H1 (cell line): ENCODE data around the gene KCP. TPM values are rescaled to one million over a fixed set of nuclear protein-coding genes. Genes with fewer than 3 reads are reported as not detected.

ENCODE experiments used
- CTCF ChIA-PET: fragments of 300-600 bp; sonication (Branson Sonifier 250); formaldehyde crosslinking; loops from one replicate; lab custom pipeline; 2021; ENCODE audit not compliant: partially characterized antibody; lab: Charles Lee
- POLR2A ChIA-PET: fragments of 300-600 bp; sonication (Branson Sonifier 250); formaldehyde crosslinking; loops from one replicate; lab custom pipeline; 2021; ENCODE audit warnings: inconsistent platforms; ENCODE audit not compliant: partially characterized antibody; lab: Charles Lee
- DNase-seq, 2 experiments: peaks; one replicate each; pipeline versions ENCODE4 v3.0.0 to v3.0.0-alpha.2; 2010 to 2022; ENCODE audit warnings: low spot score in 2 of 2, low read depth in 1 of 2, mixed read lengths in 1 of 2
- FAIRE-seq: peaks from 2 replicates; lab custom pipeline; 2011; peaks lifted over from hg19 to GRCh38; lab: Jason Lieb, UNC
- H2AFZ ChIP-seq: 2 replicates; pipeline ENCODE4 v1.8.1; 2012; ENCODE audit warnings: low read length, inconsistent platforms
- H2AK5ac ChIP-seq: 2 replicates; pipeline ENCODE4 v1.6.1; 2013; ENCODE audit warnings: low read depth, low read length
- H2BK120ac ChIP-seq: replicated peaks from 2 replicates; pipeline ENCODE3; 2013; ENCODE audit warnings: low read depth, low read length, inconsistent platforms
- H2BK12ac ChIP-seq: 2 replicates; pipeline ENCODE4 v1.6.1; 2013; ENCODE audit warnings: low read depth, low read length
- H2BK15ac ChIP-seq: 2 replicates; pipeline ENCODE4 v1.6.1; 2013; ENCODE audit warnings: low read length
- H2BK20ac ChIP-seq: 2 replicates; pipeline ENCODE4 v1.6.1; 2013; ENCODE audit warnings: low read length
- H2BK5ac ChIP-seq: 2 replicates; pipeline ENCODE4 v1.6.1; 2013; ENCODE audit warnings: low read depth, low read length
- H3K14ac ChIP-seq: 2 replicates; pipeline ENCODE4 v1.6.1; 2013; ENCODE audit warnings: inconsistent platforms; ENCODE audit not compliant: insufficient read length
- H3K18ac ChIP-seq: 2 replicates; pipeline ENCODE4 v1.6.1; 2013; ENCODE audit warnings: low read length; ENCODE audit errors: extremely low read depth
- H3K23ac ChIP-seq: 2 replicates; pipeline ENCODE4 v1.6.1; 2013; ENCODE audit warnings: inconsistent platforms; ENCODE audit not compliant: insufficient read length
- H3K23me2 ChIP-seq: 2 replicates; pipeline ENCODE4 v1.6.1; 2013; ENCODE audit warnings: low read depth, low read length
- H3K27ac ChIP-seq: 2 replicates; pipeline ENCODE4 v1.6.1; 2011; ENCODE audit warnings: low read depth, low read length, inconsistent platforms
- H3K27me3 ChIP-seq, 4 experiments: replicated peaks in 1 of 4; 1 replicate in 1 of 4; 2 replicates in 3 of 4; pipeline versions ENCODE4 v1.6.1 to v1.8.1; 2011 to 2013; ENCODE audit warnings: low read length in 3 of 4, mild to moderate bottlenecking in 3 of 4, inconsistent platforms in 2 of 4, mixed read lengths in 2 of 4, moderate library complexity in 1 of 4; ENCODE audit not compliant: control insufficient read depth in 3 of 4, insufficient read depth in 3 of 4; ENCODE audit errors: extremely low read depth in 1 of 4
- H3K36me3 ChIP-seq, 4 experiments: 2 replicates each; pipeline versions ENCODE4 v1.6.1 to v1.8.1; 2011 to 2013; ENCODE audit warnings: mild to moderate bottlenecking in 4 of 4, low read length in 3 of 4, moderate library complexity in 2 of 4, control low read depth in 1 of 4, inconsistent platforms in 1 of 4; ENCODE audit not compliant: insufficient read depth in 4 of 4, control insufficient read depth in 2 of 4
- H3K4ac ChIP-seq: replicated peaks from 2 replicates; pipeline ENCODE3; 2013; ENCODE audit warnings: low read length, low read depth, mixed read lengths, inconsistent platforms; ENCODE audit not compliant: insufficient read length
- H3K4me1 ChIP-seq, 4 experiments: replicated peaks in 1 of 4; 1 replicate in 1 of 4; 2 replicates in 3 of 4; pipeline versions ENCODE4 v1.6.1 to v1.8.1; 2011 to 2013; ENCODE audit warnings: low read length in 3 of 4, inconsistent platforms in 2 of 4, mixed read lengths in 1 of 4; ENCODE audit not compliant: insufficient read depth in 4 of 4, control insufficient read depth in 3 of 4
- H3K4me2 ChIP-seq, 2 experiments: 2 replicates each; pipeline versions ENCODE4 v1.6.1 to v1.8.1; 2011 to 2013; ENCODE audit warnings: low read depth in 2 of 2, low read length in 2 of 2, control low read depth in 1 of 2, inconsistent platforms in 1 of 2, mild to moderate bottlenecking in 1 of 2; ENCODE audit not compliant: insufficient read depth in 1 of 2
- H3K4me3 ChIP-seq, 4 experiments: fragments of 200-600, 300-600 bp in 1 of 4; sonication (generic), shearing (Covaris generic), sonication (Bioruptor Twin) in 1 of 4; 2 replicates each; pipeline versions ENCODE4 v1.5.1 to v1.8.1; 2011 to 2016; ENCODE audit warnings: low read length in 4 of 4, low read depth in 3 of 4, control low read depth in 2 of 4, inconsistent platforms in 2 of 4, mild to moderate bottlenecking in 2 of 4, mixed read lengths in 1 of 4, moderate library complexity in 1 of 4; ENCODE audit not compliant: insufficient read depth in 2 of 4; ENCODE audit errors: extremely low read depth in 1 of 4
- H3K56ac ChIP-seq: replicated peaks from 2 replicates; pipeline ENCODE3; 2013; ENCODE audit warnings: low read depth, mild to moderate bottlenecking, mixed read lengths, low read length, inconsistent platforms; ENCODE audit not compliant: insufficient read length
- H3K79me1 ChIP-seq: 2 replicates; pipeline ENCODE4 v1.6.1; 2013; ENCODE audit warnings: low read depth, low read length, control low read depth
- H3K79me2 ChIP-seq, 2 experiments: 2 replicates each; pipeline versions ENCODE4 v1.6.1 to v1.8.1; 2012 to 2013; ENCODE audit warnings: low read length in 2 of 2, mild to moderate bottlenecking in 2 of 2, inconsistent platforms in 1 of 2; ENCODE audit not compliant: insufficient read depth in 2 of 2, control insufficient read depth in 1 of 2
- H3K9ac ChIP-seq, 4 experiments: replicated peaks in 1 of 4; 1 replicate in 1 of 4; 2 replicates in 3 of 4; pipeline versions ENCODE4 v1.6.1 to v1.8.1; 2011 to 2013; ENCODE audit warnings: low read depth in 3 of 4, low read length in 3 of 4, control low read depth in 2 of 4, mild to moderate bottlenecking in 2 of 4, moderate library complexity in 2 of 4, inconsistent platforms in 1 of 4; ENCODE audit errors: extremely low read depth in 1 of 4
- H3K9me3 ChIP-seq, 2 experiments: 2 replicates each; pipeline versions ENCODE4 v1.6.1 to v1.8.1; 2012 to 2013; ENCODE audit warnings: mild to moderate bottlenecking in 2 of 2, moderate library complexity in 2 of 2, control low read depth in 1 of 2, inconsistent platforms in 1 of 2, low read depth in 1 of 2, low read length in 1 of 2, mixed read lengths in 1 of 2; ENCODE audit not compliant: insufficient read depth in 2 of 2
- H4K20me1 ChIP-seq, 2 experiments: replicated peaks in 1 of 2; 2 replicates each; pipeline versions ENCODE3 to v1.8.1; 2011 to 2013; ENCODE audit warnings: inconsistent platforms in 2 of 2, low read length in 2 of 2, mild to moderate bottlenecking in 1 of 2; ENCODE audit not compliant: insufficient read depth in 2 of 2, control insufficient read depth in 1 of 2
- H4K5ac ChIP-seq: 2 replicates; pipeline ENCODE4 v1.6.1; 2013; ENCODE audit warnings: low read length, low read depth, mixed read lengths, inconsistent platforms; ENCODE audit not compliant: insufficient read length
- H4K8ac ChIP-seq: 2 replicates; pipeline ENCODE4 v1.8.0; 2013; ENCODE audit warnings: mild to moderate bottlenecking, moderate library complexity, low read length, inconsistent platforms; ENCODE audit not compliant: insufficient read depth; ENCODE audit errors: extremely low read depth
- H4K91ac ChIP-seq: replicated peaks from 2 replicates; pipeline ENCODE3; 2013; ENCODE audit warnings: low read length, mixed read lengths, inconsistent platforms; ENCODE audit not compliant: insufficient read length
- ASH2L ChIP-seq: fragments of 200-600, 300-600 bp; sonication (generic); IDR thresholded peaks from one replicate; pipeline ENCODE4 v1.7.1; 2017; ENCODE audit warnings: low read length
- EGR1 ChIP-seq: IDR thresholded peaks from 2 replicates; pipeline ENCODE4 v1.6.1; 2011; ENCODE audit warnings: low read depth, low read length, borderline replicate concordance
- KDM1A ChIP-seq: fragments of 200-600, 300-600 bp; sonication (generic); IDR thresholded peaks from 2 replicates; pipeline ENCODE4 v1.7.1; 2016; ENCODE audit warnings: mild to moderate bottlenecking, low read length, borderline replicate concordance
- KDM5A ChIP-seq: fragments of 200-600 bp; IDR thresholded peaks from 2 replicates; pipeline ENCODE4 v1.7.1; 2012; ENCODE audit warnings: mild to moderate bottlenecking, low read length, inconsistent platforms, mixed read lengths
- POLR2AphosphoS5 ChIP-seq: IDR thresholded peaks from 2 replicates; pipeline ENCODE4 v1.6.1; 2011; ENCODE audit warnings: low read depth, low read length
- POU5F1 ChIP-seq: IDR thresholded peaks from 2 replicates; pipeline ENCODE4 v1.6.1; 2011; ENCODE audit warnings: low read depth, mild to moderate bottlenecking, low read length, moderate library complexity
- RBBP5 ChIP-seq: IDR thresholded peaks from 2 replicates; pipeline ENCODE4 v1.7.1; 2012; ENCODE audit warnings: low read depth, mild to moderate bottlenecking, inconsistent platforms, low read length, moderate library complexity, borderline replicate concordance
- SIN3A ChIP-seq, 2 experiments: IDR thresholded peaks in 1 of 2; conservative IDR thresholded peaks in 1 of 2; 2 replicates each; pipeline ENCODE4 v1.6.1; 2011 to 2012; ENCODE audit warnings: low read length in 2 of 2, improper control_type of control experiment in 1 of 2, low read depth in 1 of 2, mild to moderate bottlenecking in 1 of 2
- SP1 ChIP-seq: IDR thresholded peaks from 2 replicates; pipeline ENCODE4 v1.6.1; 2011; ENCODE audit warnings: low read depth, low read length
- TBP ChIP-seq: IDR thresholded peaks from 2 replicates; pipeline ENCODE4 v1.6.1; 2011; ENCODE audit warnings: low read depth, low read length, improper control_type of control experiment
- ZNF274 ChIP-seq: IDR thresholded peaks from 2 replicates; pipeline ENCODE4 v1.7.0; 2012; ENCODE audit warnings: low read length, borderline replicate concordance; ENCODE audit errors: extremely low read depth
- WGBS, 2 experiments: shearing (Covaris generic) in 1 of 2; methylation state at CpG; one replicate each; pipeline versions ENCODE4 v1.1.6 to v1.1.7; 2013 to 2015; ENCODE audit warnings: low lambda C conversion rate in 2 of 2, mixed read lengths in 2 of 2, inconsistent platforms in 1 of 2, low coverage in 1 of 2, missing lambda C conversion rate in 1 of 2; ENCODE audit not compliant: insufficient replicate concordance in 2 of 2, insufficient coverage in 1 of 2, insufficient read length in 1 of 2; ENCODE audit errors: extremely low coverage in 1 of 2, missing lambda C conversion rate in 1 of 2; 5-methylcytosine and 5-hydroxymethylcytosine counted together
- polyA plus RNA-seq, 7 experiments: library from polyadenylated mRNA; depleted of rRNA in 3 of 7; stranded (reverse) in 5 of 7; unstranded in 2 of 7; fragments of >200 nt in 5 of 7; fragments of 200-250 nt in 2 of 7; gene quantifications; 1 replicate in 5 of 7; 2 replicates in 1 of 7; 4 replicates in 1 of 7; pipeline versions ENCODE4 v1.2.1 to v1.2.3, GENCODE V29; 2011 to 2013; ENCODE audit warnings: missing spikeins in 2 of 7, mixed read lengths in 2 of 7
- total RNA-seq: library from RNA; stranded (reverse); fragmentation: NEBNext Ultra II Directional; extraction: Animal tissue kit (Norgen Biotek cat#: 25700); gene quantifications from 2 replicates; pipeline ENCODE4 v1.2.1, GENCODE V29; 2021

KCP gene
- total and polyA plus RNA-seq, 2 of the 8 experiments (the other 6 are each of a cell fraction or from before 2014, with no cell fraction given) = 1.3 to 2.0 TPM

DNA sequence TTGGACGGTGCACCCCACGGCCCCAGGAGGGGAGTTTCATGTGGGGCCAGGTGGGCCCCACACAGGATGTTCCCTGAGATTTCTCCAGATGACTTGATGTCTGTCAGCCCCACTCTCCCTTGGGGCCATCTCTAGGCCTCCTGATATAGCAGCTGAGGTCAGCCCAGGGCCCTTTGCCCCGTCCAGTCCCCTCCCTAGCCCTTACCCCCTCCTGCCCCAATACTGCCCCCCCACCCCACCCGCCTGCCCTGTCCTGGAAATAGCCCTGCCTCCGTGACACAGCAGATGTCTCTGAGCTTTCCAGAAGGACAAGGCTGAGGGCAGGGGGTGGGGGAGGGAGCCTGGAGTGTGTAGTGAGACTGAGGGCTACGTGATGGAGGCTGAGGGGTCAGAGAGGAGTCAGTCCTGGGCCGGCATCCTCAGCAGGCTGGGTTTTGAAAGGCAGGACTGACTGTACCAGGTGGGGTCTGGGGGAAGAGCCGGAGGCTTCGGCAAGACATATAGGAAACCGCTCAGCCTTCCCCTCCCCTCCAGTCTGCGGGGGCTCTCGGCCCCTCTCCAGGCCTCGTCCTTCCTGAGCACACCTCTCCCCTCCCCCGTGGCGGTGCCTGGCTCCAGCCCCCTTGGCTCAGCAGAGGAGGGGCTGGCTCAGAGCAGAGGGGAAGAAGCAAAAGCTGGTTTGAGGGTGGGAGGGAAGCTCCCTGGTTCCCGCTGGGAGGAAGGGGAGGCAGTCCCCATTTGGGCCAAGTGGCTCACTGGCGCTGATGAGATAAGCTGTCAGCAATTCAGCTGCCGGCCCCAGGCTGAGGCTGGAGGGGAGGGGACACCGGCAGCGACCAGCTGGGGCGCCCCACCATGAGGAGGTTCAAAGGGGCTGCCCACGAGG is 78.3 kb downstream of the KCP start:
- Histone ChIP-seq H3K9me3 (no peaks in the 10 kb centered on the region), H2AK5ac (no peak overlapping the region), H2BK5ac (peak overlapping the region; percentile 71; the same call in 1 of the 2 replicates), H3K56ac (no peak overlapping the region), H3K27ac (no peak overlapping the region), H3K79me2 (no peaks in the 10 kb centered on the region), H4K8ac (no peak overlapping the region), H3K79me1 (no peaks in the 10 kb centered on the region), H3K36me3 (no peaks in the 10 kb centered on the region), H3K23me2 (peaks cover 24% of the 10 kb centered on the region), H3K27me3 (peaks cover 8 to 27% (median 27%) of the 10 kb centered on the region in 4 experiments; a peak in 6 of 7 replicates), H2BK12ac (peak overlapping the region; percentile 71; the same call in 1 of the 2 replicates), H2BK15ac (0 out of 2 replicates have a peak overlapping the region, but pooled peaks have one; percentile 53), H3K4ac (peak overlapping the region; percentile 4), H3K4me1 (peaks cover 3 to 50% (median 31%) of the 10 kb centered on the region in 4 experiments), H4K91ac (peak overlapping the region; percentile 63), H3K4me2 (peak overlapping the region; percentile 99 to 100), H4K20me1 (no peaks in the 10 kb centered on the region), H2AFZ (peak overlapping the region; percentile 12; the same call in 1 of the 2 replicates), H4K5ac (no peak overlapping the region), H2BK120ac (no peak overlapping the region), H3K18ac (peak overlapping the region; percentile 86), H3K23ac (no peak overlapping the region), H3K9ac (no peak overlapping the region), H2BK20ac (peak overlapping the region; percentile 80; the same call in 1 of the 2 replicates), H3K4me3 (peak overlapping the region; percentile 41 to 66 (median 60)), H3K14ac (no peak overlapping the region)
- POLR2A ChIA-PET = interaction anchor here (0.6 to 5.7 kb wide), 22 partner anchors 8 to 337 kb away, joined by 3 to 31 read pairs (median 4); partner anchors contain the start of genes ATP6V1F and KCP
- no peak for FAIRE-seq
- CTCF ChIA-PET = interaction anchor here (0.6 to 7.6 kb wide), 18 partner anchors 9 to 1557 kb away, joined by 3 to 71 read pairs (median 5); partner anchors contain the start of genes ATP6V1F and CALU
- 1% methylated on average over 14 of the region's 22 CpGs; no CpG with 5 or more reads in 1 of the 2 experiments for WGBS, 2 experiments
- peak in 1 of 2 experiments; percentile 78 for DNase-seq
- TF ChIP-seq KDM1A (no peak), ASH2L (peak; percentile 41), EGR1 (0 out of 2 replicates have a peak, but pooled peaks have one; percentile 6), RBBP5 (peak; percentile 90), POU5F1 (no peak), POLR2AphosphoS5 (no peak), KDM5A (no peak), SIN3A (conservative IDR thresholded peaks at IDR 0.05 in 1 of 2, IDR thresholded peaks at IDR 0.05 in 1 of 2; ENCODE audit: low read depth in 1 of 2, low read length in 2 of 2) (no peak), SP1 (peak; percentile 13), TBP (no peak), ZNF274 (no peak)
